ENCODE data around the gene NDE1.
"Not testable (repeated sequence)": the region's sequence is repeated elsewhere in the genome, so short reads cannot be mapped to it uniquely, and the experiment has no call there.

The NDE1 gene

GRCh38 chr16:15701975-15702970 lies 52.2 kb downstream of the NDE1 start:
- DNase-seq: no peak

- DNase-seq: no peak
These were observed 53.1 kb downstream of the NDE1 start for GRCh38 chr16:15703029-15703736.

- peak; percentile 82 for DNase-seq
These were observed 54.5 kb downstream of the NDE1 start for GRCh38 chr16:15704545-15704987.

- no peak for DNase-seq
These were observed 55.1 kb downstream of the NDE1 start for GRCh38 chr16:15705064-15705565.

GRCh38 chr16:15707332-15707731 lies 57.3 kb downstream of the NDE1 start:
- no peak for DNase-seq

- no peak for DNase-seq
These were observed 58.1 kb downstream of the NDE1 start for GRCh38 chr16:15708096-15708495.

- DNase-seq: no peak
These were observed 59.0 kb downstream of the NDE1 start for GRCh38 chr16:15708997-15709396.

- no peak for DNase-seq
These were observed 64.5 kb downstream of the NDE1 start for GRCh38 chr16:15714393-15715172.

GRCh38 chr16:15715221-15715620 lies 65.2 kb downstream of the NDE1 start:
- no peak for DNase-seq

- no peak for DNase-seq
These were observed 66.8 kb downstream of the NDE1 start for GRCh38 chr16:15716694-15717447.

GRCh38 chr16:15721018-15721417 lies 71.0 kb downstream of the NDE1 start:
- no peak for DNase-seq

- DNase-seq: no peak
These were observed 73.8 kb downstream of the NDE1 start for GRCh38 chr16:15723808-15724207.

GRCh38 chr16:15725641-15726240 lies 75.7 kb downstream of the NDE1 start:
- DNase-seq: no peak

GRCh38 chr16:15726715-15727114 lies 76.7 kb downstream of the NDE1 start:
- DNase-seq: no peak

GRCh38 chr16:15727697-15728096 lies 77.7 kb downstream of the NDE1 start:
- DNase-seq: not testable (repeated sequence)

- no peak for DNase-seq
These were observed 79.1 kb downstream of the NDE1 start for GRCh38 chr16:15729152-15729551.

- DNase-seq: no peak
These were observed 82.4 kb downstream of the NDE1 start for GRCh38 chr16:15732416-15732815.

GRCh38 chr16:15735610-15736009 lies 85.6 kb downstream of the NDE1 start:
- DNase-seq: no peak

GRCh38 chr16:15736529-15736928 lies 86.5 kb downstream of the NDE1 start:
- no peak for DNase-seq

- no peak for DNase-seq
These were observed 87.1 kb downstream of the NDE1 start for GRCh38 chr16:15737140-15737644.

- DNase-seq: no peak
These were observed 89.4 kb downstream of the NDE1 start for GRCh38 chr16:15739464-15739863.
